SK-N-SH (cell line): ENCODE measurements around the gene RASAL2. TPM values are rescaled to one million over a fixed set of nuclear protein-coding genes. Genes with fewer than 3 reads are reported as not detected.
A peak's percentile ranks its signal among the peaks of the same experiment; 100 is the strongest.

Source experiments
- CTCF ChIA-PET: fragments of 300-600, 350-600 bp; formaldehyde crosslinking; extraction: SDS; loops from one replicate; lab custom pipeline; 2021; lab: Yijun Ruan, JAX
- POLR2A ChIA-PET: fragments of 350-600 bp; sonication (Branson Sonifier 250); formaldehyde crosslinking; extraction: SDS; loops from one replicate; lab custom pipeline; 2020; ENCODE audit warnings: antibody characterized with exemption, inconsistent platforms; lab: Yijun Ruan, JAX
- DNase-seq: peaks from one replicate; pipeline ENCODE4 v3.0.0; 2012
- H2AFZ ChIP-seq: fragments of 200-600 bp; sonication (generic); 2 replicates; pipeline ENCODE4 v1.8.1; 2016; ENCODE audit warnings: antibody characterized with exemption, mild to moderate bottlenecking, low read depth
- H3F3A ChIP-seq: fragments of 200-600 bp; sonication (generic); replicated peaks from 2 replicates; pipeline ENCODE3; 2016; ENCODE audit warnings: antibody characterized with exemption, mild to moderate bottlenecking; ENCODE audit not compliant: insufficient read depth
- H3K27ac ChIP-seq, 2 experiments: fragments of 200-500 bp in 1 of 2; fragments of 200-600 bp in 1 of 2; sonication (Bioruptor generic) in 1 of 2; sonication (generic), shearing (Covaris generic) in 1 of 2; 2 replicates each; pipeline versions ENCODE4 v1.5.1 to v1.6.1; 2014 to 2016; ENCODE audit warnings: low read depth in 2 of 2, inconsistent platforms in 1 of 2, low read length in 1 of 2, mild to moderate bottlenecking in 1 of 2, mixed read lengths in 1 of 2
- H3K27me3 ChIP-seq: fragments of 200-600 bp; sonication (generic), shearing (Covaris generic); 2 replicates; pipeline ENCODE4 v1.6.1; 2016; ENCODE audit warnings: mixed run types; ENCODE audit not compliant: insufficient read depth
- H3K36me3 ChIP-seq, 2 experiments: fragments of 200-500 bp in 1 of 2; fragments of 200-600 bp in 1 of 2; sonication (Bioruptor generic) in 1 of 2; sonication (generic) in 1 of 2; replicated peaks in 1 of 2; 2 replicates each; pipeline versions ENCODE3 to v1.5.1; 2014 to 2016; ENCODE audit warnings: low read length in 1 of 2, mild to moderate bottlenecking in 1 of 2; ENCODE audit not compliant: insufficient read depth in 2 of 2, control insufficient read depth in 1 of 2
- H3K4me1 ChIP-seq, 2 experiments: fragments of 200-500 bp in 1 of 2; fragments of 200-600 bp in 1 of 2; sonication (Bioruptor generic) in 1 of 2; sonication (generic), shearing (Covaris generic) in 1 of 2; 2 replicates each; pipeline versions ENCODE4 v1.5.1 to v1.6.1; 2014 to 2016; ENCODE audit warnings: low read depth in 1 of 2, low read length in 1 of 2, mixed run types in 1 of 2; ENCODE audit not compliant: insufficient read depth in 2 of 2, control insufficient read depth in 1 of 2
- H3K4me2 ChIP-seq: fragments of 200-600 bp; sonication (generic), shearing (Covaris generic); 2 replicates; pipeline ENCODE4 v1.6.1; 2017; ENCODE audit warnings: mixed run types
- H3K4me3 ChIP-seq, 2 experiments: fragments of 200-500 bp in 1 of 2; fragments of 200-600 bp in 1 of 2; sonication (Bioruptor generic) in 1 of 2; sonication (generic), shearing (Covaris generic) in 1 of 2; 2 replicates each; pipeline versions ENCODE4 v1.5.1 to v1.8.1; 2014 to 2016; ENCODE audit warnings: low read depth in 2 of 2, inconsistent platforms in 1 of 2, low read length in 1 of 2, mild to moderate bottlenecking in 1 of 2, mixed read lengths in 1 of 2, moderate library complexity in 1 of 2
- H3K79me2 ChIP-seq: fragments of 200-600 bp; sonication (generic); 2 replicates; pipeline ENCODE4 v1.8.1; 2017; ENCODE audit warnings: mild to moderate bottlenecking; ENCODE audit not compliant: insufficient read depth
- H3K9ac ChIP-seq: fragments of 200-600 bp; sonication (generic); 2 replicates; pipeline ENCODE4 v1.6.1; 2017; ENCODE audit warnings: mixed run types
- H3K9me2 ChIP-seq: fragments of 200-600 bp; sonication (generic); 2 replicates; pipeline ENCODE4 v1.6.1; 2017; ENCODE audit warnings: mixed run types
- H3K9me3 ChIP-seq: fragments of 200-600 bp; sonication (generic); 2 replicates; pipeline ENCODE4 v1.6.1; 2017; ENCODE audit warnings: mixed run types, mild to moderate bottlenecking, moderate library complexity
- H4K20me1 ChIP-seq: fragments of 200-600 bp; sonication (generic); 2 replicates; pipeline ENCODE4 v1.6.1; 2017; ENCODE audit warnings: mild to moderate bottlenecking, mixed run types; ENCODE audit not compliant: insufficient read depth
- FOSL2 ChIP-seq: IDR thresholded peaks from 2 replicates; pipeline ENCODE4 v1.4.0; 2012; ENCODE audit warnings: low read depth, mild to moderate bottlenecking, moderate library complexity, borderline replicate concordance
- GABPA ChIP-seq: IDR thresholded peaks from 2 replicates; pipeline ENCODE4 v1.4.0; 2012; ENCODE audit warnings: low read depth, mild to moderate bottlenecking
- GATA2 ChIP-seq: sonication (generic); formaldehyde crosslinking; IDR thresholded peaks from 2 replicates; pipeline ENCODE4 v1.5.0; 2020; ENCODE audit warnings: mild to moderate bottlenecking, missing genetic modification reagents
- IRF3 ChIP-seq: fragments of 150-350 bp; IDR thresholded peaks from 2 replicates; pipeline ENCODE4 v1.6.1; 2016; ENCODE audit warnings: mild to moderate bottlenecking, low read depth, low read length
- JUND ChIP-seq: IDR thresholded peaks from 2 replicates; pipeline ENCODE4 v1.4.0; 2012
- MEF2A ChIP-seq: IDR thresholded peaks from 2 replicates; pipeline ENCODE4 v1.4.0; 2012; ENCODE audit warnings: low read depth, borderline replicate concordance
- NRF1 ChIP-seq: IDR thresholded peaks from 2 replicates; pipeline ENCODE4 v1.6.1; 2012; ENCODE audit warnings: low read depth, mild to moderate bottlenecking, low read length
- PBX3 ChIP-seq: IDR thresholded peaks from 2 replicates; pipeline ENCODE4; 2012
- RFX5 ChIP-seq: IDR thresholded peaks from 2 replicates; pipeline ENCODE4 v1.6.1; 2012; ENCODE audit warnings: mild to moderate bottlenecking, improper control_type of control experiment, low read length
- SMC3 ChIP-seq: IDR thresholded peaks from 2 replicates; pipeline ENCODE4 v1.6.1; 2012; ENCODE audit warnings: low read depth, low read length, improper control_type of control experiment
- TCF12 ChIP-seq: IDR thresholded peaks from 2 replicates; pipeline ENCODE4 v1.4.0; 2012
- WGBS: methylation state at CpG from one replicate; pipeline ENCODE4 v1.1.6; 2017; ENCODE audit warnings: low lambda C conversion rate; 5-methylcytosine and 5-hydroxymethylcytosine counted together
- polyA plus RNA-seq, 3 experiments: library from polyadenylated mRNA; depleted of rRNA; stranded (reverse); fragments of >200 nt; gene quantifications; 2 replicates each; pipeline ENCODE4 v1.2.3, GENCODE V29; 2012

Gene RASAL2
- polyA plus RNA-seq, 1 of the 3 experiments (the other 2 are of a cell fraction), result 6.9 TPM

GRCh38 chr1:178165196-178165595 is 71.3 kb downstream of the RASAL2 start:
- Histone ChIP-seq H3K27me3 (no peaks in the 10 kb centered on the region), H2AFZ (no peak overlapping the region), H3K9me2 (no peaks in the 10 kb centered on the region), H3K36me3 (no peaks in the 10 kb centered on the region), H3K9me3 (no peaks in the 10 kb centered on the region), H3F3A (peaks cover 12% of the 10 kb centered on the region), H3K9ac (no peak overlapping the region), H3K4me1 (no peaks in the 10 kb centered on the region; a peak in 3 of 4 replicates), H3K27ac (no peak overlapping the region), H3K4me3 (no peak overlapping the region), H3K79me2 (peaks cover 68% of the 10 kb centered on the region), H3K4me2 (no peak overlapping the region), H4K20me1 (no peaks in the 10 kb centered on the region)
- CTCF ChIA-PET, result no interaction called here
- POLR2A ChIA-PET, result no interaction called here
- TF ChIP-seq NRF1, result no peak
- TF ChIP-seq MEF2A, result no peak
- TF ChIP-seq GABPA, result no peak
- TF ChIP-seq IRF3, result no peak
- no peak for TF ChIP-seq TCF12
- TF ChIP-seq FOSL2, result no peak
- no peak for TF ChIP-seq SMC3
- TF ChIP-seq RFX5, result no peak
- no peak for TF ChIP-seq PBX3
- WGBS, result 92% methylated on average over 1 of the region's 1 CpG
- DNase-seq, result no peak

- Histone ChIP-seq H3K27me3 (no peaks in the 10 kb centered on the region), H3K36me3 (no peaks in the 10 kb centered on the region), H2AFZ (no peak overlapping the region), H3K9ac (no peak overlapping the region), H3K27ac (no peak overlapping the region), H3K4me1 (no peaks in the 10 kb centered on the region; a peak in 3 of 4 replicates), H3K79me2 (peaks cover 68% of the 10 kb centered on the region), H3K4me2 (no peak overlapping the region), H3K9me3 (no peaks in the 10 kb centered on the region), H4K20me1 (no peaks in the 10 kb centered on the region), H3K9me2 (no peaks in the 10 kb centered on the region), H3K4me3 (no peak overlapping the region), H3F3A (peaks cover 5% of the 10 kb centered on the region)
- TF ChIP-seq JUND, result no peak
- ChIA-PET CTCF (interaction anchor here (1.0 kb wide), 1 partner anchor 13 kb away, joined by 3 read pairs; no protein-coding TSS in a partner anchor), POLR2A (no interaction called here)
- 62% methylated on average over 1 of the region's 1 CpG for WGBS
- DNase-seq, result no peak
Observed at GRCh38 chr1:178166429-178167024, 72.6 kb downstream of the RASAL2 start.

GRCh38 chr1:178168536-178168935 is 74.6 kb downstream of the RASAL2 start:
- Histone ChIP-seq H3K4me3 (no peak overlapping the region), H4K20me1 (no peaks in the 10 kb centered on the region), H3F3A (peaks cover 4% of the 10 kb centered on the region), H3K4me1 (no peaks in the 10 kb centered on the region; a peak in 3 of 4 replicates), H3K27me3 (no peaks in the 10 kb centered on the region)
- WGBS, result 74% methylated on average over 2 of the region's 2 CpGs
- TF ChIP-seq FOSL2 (peak; percentile 18; the same call in 1 of the 2 replicates), GATA2 (CRISPR knock-in tag) (no peak)
- TF ChIP-seq, all 33 proteins: peak for 1
- DNase-seq, result no peak
- H2AFZ ChIP-seq, result no peak overlapping the region
- H3K9me3 ChIP-seq, result no peaks in the 10 kb centered on the region
- H3K79me2 ChIP-seq, result peaks cover 70% of the 10 kb centered on the region
- peak overlapping the region in 1 of 2 experiments; percentile 42; a peak in 1 of 4 replicates for H3K27ac ChIP-seq
- no peak overlapping the region; the same call in 1 of the 2 replicates for H3K9ac ChIP-seq
- CTCF ChIA-PET, result interaction anchor here (0.6 kb wide), 1 partner anchor 22 kb away, joined by 3 read pairs; no protein-coding TSS in a partner anchor
- POLR2A ChIA-PET, result no interaction called here
- no peaks in the 10 kb centered on the region for H3K36me3 ChIP-seq
- H3K9me2 ChIP-seq, result no peaks in the 10 kb centered on the region
- H3K4me2 ChIP-seq, result no peak overlapping the region; the same call in 1 of the 2 replicates
